GM18498 (cell line): ENCODE data around the gene SF3B2.
"Not testable (repeated sequence)": the region's sequence is repeated elsewhere in the genome, so short reads cannot be mapped to it uniquely, and the experiment has no call there.

Source experiments
- ATAC-seq: cut with Tn5 transposase; IDR thresholded peaks from one replicate; pipeline ENCODE4 v1.9.1; 2021; ENCODE audit warnings: mild to moderate bottlenecking, moderate library complexity; ENCODE audit not compliant: unreplicated experiment

The SF3B2 gene

GRCh38 chr11:66071381-66071801, 19.2 kb downstream of the SF3B2 start:
- no peak for ATAC-seq

- ATAC-seq, result no peak
Measured at GRCh38 chr11:66072081-66072480, 19.9 kb downstream of the SF3B2 start.

- no peak for ATAC-seq
Measured at GRCh38 chr11:66072518-66072917, 20.4 kb downstream of the SF3B2 start.

GRCh38 chr11:66073669-66074068, 21.5 kb downstream of the SF3B2 start:
- no peak for ATAC-seq

GRCh38 chr11:66075273-66075672, 23.1 kb downstream of the SF3B2 start:
- no peak for ATAC-seq

GRCh38 chr11:66076561-66076960, 24.4 kb downstream of the SF3B2 start:
- no peak for ATAC-seq

- no peak for ATAC-seq
Measured at GRCh38 chr11:66077927-66078326, 25.8 kb downstream of the SF3B2 start.

GRCh38 chr11:66078949-66079348, 26.8 kb downstream of the SF3B2 start:
- ATAC-seq, result not testable (repeated sequence)

GRCh38 chr11:66080055-66080817, 28.1 kb downstream of the SF3B2 start:
- ATAC-seq, result no peak

GRCh38 chr11:66081505-66081904, 29.3 kb downstream of the SF3B2 start:
- ATAC-seq, result peak; percentile 76

- ATAC-seq, result no peak
Measured at GRCh38 chr11:66082946-66083698, 31.0 kb downstream of the SF3B2 start.

- no peak for ATAC-seq
Measured at GRCh38 chr11:66083767-66084166, 31.6 kb downstream of the SF3B2 start.

- no peak for ATAC-seq
Measured at GRCh38 chr11:66084821-66085475, 32.8 kb downstream of the SF3B2 start.

- no peak for ATAC-seq
Measured at GRCh38 chr11:66087148-66087908, 35.2 kb downstream of the SF3B2 start.

GRCh38 chr11:66089067-66089466, 36.9 kb downstream of the SF3B2 start:
- ATAC-seq, result no peak

- ATAC-seq, result no peak
Measured at GRCh38 chr11:66090288-66090687, 38.1 kb downstream of the SF3B2 start.

GRCh38 chr11:66092125-66092524, 40.0 kb downstream of the SF3B2 start:
- not testable (repeated sequence) for ATAC-seq

GRCh38 chr11:66099746-66100145, 47.6 kb downstream of the SF3B2 start:
- not testable (repeated sequence) for ATAC-seq

- peak; percentile 73 for ATAC-seq
Measured at GRCh38 chr11:66100272-66101065, 48.3 kb downstream of the SF3B2 start.

GRCh38 chr11:66101066-66101464, 48.9 kb downstream of the SF3B2 start:
- no peak for ATAC-seq
